ENCODE data around the gene ZNF512B. TPM values are rescaled to one million over a fixed set of nuclear protein-coding genes. Genes with fewer than 3 reads are reported as not detected.
"Not testable (repeated sequence)": the region's sequence is repeated elsewhere in the genome, so short reads cannot be mapped to it uniquely, and the experiment has no call there.

Gene ZNF512B
- total RNA-seq, 1 donor from 2014 or later, result 10.3 TPM

GRCh38 chr20:63963784-63964301 is 5.9 kb downstream of the ZNF512B start:
- intact Hi-C loops (cut with DNase I), result no loop called here
- no peak overlapping the region for H3K4me3 ChIP-seq
- no peak for TF ChIP-seq POLR2A (IDR thresholded peaks at IDR 0.05)
- TF ChIP-seq, protein P1, sequence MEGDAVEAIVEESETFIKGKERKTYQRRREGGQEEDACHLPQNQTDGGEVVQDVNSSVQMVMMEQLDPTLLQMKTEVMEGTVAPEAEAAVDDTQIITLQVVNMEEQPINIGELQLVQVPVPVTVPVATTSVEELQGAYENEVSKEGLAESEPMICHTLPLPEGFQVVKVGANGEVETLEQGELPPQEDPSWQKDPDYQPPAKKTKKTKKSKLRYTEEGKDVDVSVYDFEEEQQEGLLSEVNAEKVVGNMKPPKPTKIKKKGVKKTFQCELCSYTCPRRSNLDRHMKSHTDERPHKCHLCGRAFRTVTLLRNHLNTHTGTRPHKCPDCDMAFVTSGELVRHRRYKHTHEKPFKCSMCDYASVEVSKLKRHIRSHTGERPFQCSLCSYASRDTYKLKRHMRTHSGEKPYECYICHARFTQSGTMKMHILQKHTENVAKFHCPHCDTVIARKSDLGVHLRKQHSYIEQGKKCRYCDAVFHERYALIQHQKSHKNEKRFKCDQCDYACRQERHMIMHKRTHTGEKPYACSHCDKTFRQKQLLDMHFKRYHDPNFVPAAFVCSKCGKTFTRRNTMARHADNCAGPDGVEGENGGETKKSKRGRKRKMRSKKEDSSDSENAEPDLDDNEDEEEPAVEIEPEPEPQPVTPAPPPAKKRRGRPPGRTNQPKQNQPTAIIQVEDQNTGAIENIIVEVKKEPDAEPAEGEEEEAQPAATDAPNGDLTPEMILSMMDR (IDR thresholded peaks at IDR 0.05), result no peak
- TF ChIP-seq POLR2AphosphoS5 (IDR thresholded peaks at IDR 0.05; ENCODE audit: insufficient read depth in 1 of 2, low read depth in 1 of 2), result no peak
- DNase-seq (ENCODE audit: extremely low spot score in 2 of 2), result no peak
- H3K27ac ChIP-seq, result no peak overlapping the region
- H3K36me3 ChIP-seq, result peaks cover 0 to 58% of the 10 kb centered on the region in 2 donors
- no peaks in the 10 kb centered on the region for H3K27me3 ChIP-seq
- no peaks in the 10 kb centered on the region for H3K9me3 ChIP-seq
- H3K4me1 ChIP-seq, result peaks cover 8% of the 10 kb centered on the region

- Histone ChIP-seq H3K27ac (no peak overlapping the region), H3K27me3 (no peaks in the 10 kb centered on the region), H3K36me3 (peaks cover 0 to 58% of the 10 kb centered on the region in 2 donors), H3K9me3 (no peaks in the 10 kb centered on the region), H3K4me1 (peaks cover 3% of the 10 kb centered on the region), H3K4me3 (no peak overlapping the region)
- TF ChIP-seq POLR2A (IDR thresholded peaks at IDR 0.05) (no peak), POLR2AphosphoS5 (IDR thresholded peaks at IDR 0.05; ENCODE audit: insufficient read depth in 1 of 2, low read depth in 1 of 2) (no peak)
- TF ChIP-seq, protein P1 (IDR thresholded peaks at IDR 0.05), result no peak
- no peak for DNase-seq (ENCODE audit: extremely low spot score in 2 of 2)
- intact Hi-C loops (cut with DNase I), result no loop called here
These were observed 6.4 kb downstream of the ZNF512B start for GRCh38 chr20:63963348-63963741.

DNA sequence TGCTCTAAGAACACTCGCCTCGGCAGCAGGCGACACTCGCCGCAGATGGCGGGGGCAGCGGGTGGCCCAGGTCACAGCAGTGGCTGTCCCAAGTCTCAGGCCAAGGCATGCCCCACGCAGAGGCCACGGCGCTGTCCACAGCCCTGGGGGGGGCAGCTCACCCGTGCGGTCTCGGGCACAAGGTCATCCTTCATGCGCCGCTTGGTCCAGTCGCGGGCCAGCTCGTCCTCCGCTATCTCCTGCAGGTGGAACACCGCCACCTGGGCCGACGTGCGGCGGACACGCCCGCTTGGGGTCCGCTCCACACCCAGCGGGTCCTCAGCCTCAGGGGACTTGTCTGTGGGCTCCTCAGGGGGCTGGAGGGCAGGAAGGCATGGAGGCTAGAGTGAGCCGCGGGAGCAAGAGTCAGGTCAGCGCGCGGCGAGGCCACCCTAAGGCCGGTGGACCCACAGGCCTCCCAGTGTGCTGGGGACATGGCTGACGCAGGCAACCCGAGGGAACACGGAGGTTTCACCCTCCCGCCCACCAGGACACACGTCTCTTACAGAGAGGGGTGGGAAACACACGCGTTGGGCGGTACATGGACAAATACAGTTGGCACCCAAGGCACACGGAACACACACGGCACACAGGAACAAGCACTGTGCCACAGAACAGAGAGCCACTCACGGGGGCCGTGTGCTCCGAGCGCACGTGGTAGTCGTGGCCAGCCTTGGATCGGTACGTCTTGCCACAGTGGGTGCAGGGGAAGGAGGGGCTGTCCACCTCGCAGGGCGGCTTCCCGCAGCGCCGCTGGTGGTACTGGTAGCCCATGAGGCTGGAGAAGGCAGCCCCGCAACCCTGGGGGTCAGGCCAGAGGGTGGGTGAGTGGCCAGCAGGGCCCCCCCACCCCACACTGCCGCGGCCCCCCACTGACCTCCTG is 7.0 kb downstream of the ZNF512B start:
- no peak for DNase-seq (ENCODE audit: extremely low spot score in 2 of 2)

DNA sequence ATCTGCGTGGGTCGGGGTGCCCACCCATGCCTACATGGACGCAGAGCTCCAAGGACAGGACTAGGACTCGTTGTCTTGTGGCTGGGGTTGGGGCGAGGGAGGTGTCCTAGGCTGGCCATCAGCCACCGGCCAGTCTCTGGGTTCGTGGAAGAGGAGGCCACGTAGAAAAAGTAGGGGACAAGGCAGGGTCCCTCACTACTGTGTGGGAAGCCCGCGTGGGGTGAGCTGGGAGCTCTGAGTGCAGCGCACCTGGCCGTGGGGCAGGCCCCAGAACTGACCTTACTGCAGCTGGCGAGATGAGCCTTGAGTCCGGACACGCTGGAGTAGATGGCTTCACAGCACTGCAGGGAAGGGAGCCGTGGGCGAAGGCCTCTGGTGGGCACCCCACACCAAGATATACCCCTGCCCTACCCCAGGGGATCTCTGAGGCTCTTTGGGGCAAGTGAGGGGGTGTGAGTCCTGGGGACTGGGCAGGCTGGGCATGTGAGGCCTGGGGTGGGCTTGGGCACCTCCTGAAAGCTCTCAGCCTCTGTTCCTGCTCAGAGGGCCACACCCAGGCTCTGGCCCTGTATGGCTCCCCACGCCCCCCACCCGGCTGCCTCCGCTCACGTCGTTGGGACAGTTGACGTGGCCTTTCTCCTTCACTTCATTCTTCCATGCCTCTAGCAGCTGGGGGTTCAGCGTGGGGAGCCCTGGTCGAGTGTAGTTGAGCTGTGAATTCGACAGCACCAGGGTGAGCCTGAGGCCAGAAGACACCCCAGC is 7.9 kb downstream of the ZNF512B start:
- DNase-seq (ENCODE audit: extremely low spot score in 2 of 2), result no peak

More for the DNA sequence above, 7.0 kb downstream of the ZNF512B start:
- Histone ChIP-seq H3K36me3 (peaks cover 0 to 56% of the 10 kb centered on the region in 2 donors), H3K4me1 (peaks cover 5% of the 10 kb centered on the region), H3K9me3 (no peaks in the 10 kb centered on the region), H3K27ac (no peak overlapping the region), H3K27me3 (no peaks in the 10 kb centered on the region), H3K4me3 (no peak overlapping the region)
- intact Hi-C loops (cut with DNase I), result no loop called here
- TF ChIP-seq, protein P1 (IDR thresholded peaks at IDR 0.05), result no peak
- no peak for TF ChIP-seq POLR2A (IDR thresholded peaks at IDR 0.05)
- TF ChIP-seq POLR2AphosphoS5 (IDR thresholded peaks at IDR 0.05; ENCODE audit: insufficient read depth in 1 of 2, low read depth in 1 of 2), result no peak

GRCh38 chr20:63960654-63961621 is 8.8 kb downstream of the ZNF512B start:
- DNase-seq (ENCODE audit: extremely low spot score in 2 of 2); H3K27ac ChIP-seq; H3K27me3 ChIP-seq; intact Hi-C loops (cut with DNase I); H3K9me3 ChIP-seq; H3K4me3 ChIP-seq: not testable (repeated sequence)
- Histone ChIP-seq H3K36me3 (peaks cover 0 to 39% of the 10 kb centered on the region in 2 donors), H3K4me1 (peaks cover 16% of the 10 kb centered on the region)

More for the DNA sequence above, 7.9 kb downstream of the ZNF512B start:
- Histone ChIP-seq H3K27ac (no peak overlapping the region), H3K4me1 (peaks cover 13% of the 10 kb centered on the region), H3K4me3 (no peak overlapping the region), H3K27me3 (no peaks in the 10 kb centered on the region), H3K36me3 (peaks cover 0 to 48% of the 10 kb centered on the region in 2 donors), H3K9me3 (no peaks in the 10 kb centered on the region)
- intact Hi-C loops (cut with DNase I), result no loop called here
- TF ChIP-seq POLR2A (IDR thresholded peaks at IDR 0.05) (no peak), POLR2AphosphoS5 (IDR thresholded peaks at IDR 0.05; ENCODE audit: insufficient read depth in 1 of 2, low read depth in 1 of 2) (no peak)
- TF ChIP-seq, protein P1 (IDR thresholded peaks at IDR 0.05), result no peak

Measured in vagina (tissue), 2 donors.